Measurements from ENCODE around the gene ALX1. TPM values are rescaled to one million over a fixed set of nuclear protein-coding genes. Genes with fewer than 3 reads are reported as not detected.

Gene ALX1
- total RNA-seq (2022; extraction: Qiagen RNA extraction; ENCODE audit: low read depth), result 4.5 to 6.5 TPM (median 6.0 TPM) in 5 replicates

GRCh38 chr12:85280165-85280983 is at the start of gene ALX1:
Gene ALX1, plus strand, starts transcription at chr12:85280220. Its CDS starts 42 bp downstream, at chr12:85280262.

Other genes starting within 250 kb of the ALX1 start
- 0.18 TPM in 1 of 5 replicates, not detected in the others for gene TSPAN19, start 243.9 kb upstream of the ALX1 start, total RNA-seq (2022; extraction: Qiagen RNA extraction; ENCODE audit: low read depth)
- 0.41 to 1.5 TPM (median 1.1 TPM) in 5 replicates for gene LRRIQ1, start 243.9 kb upstream of the ALX1 start, total RNA-seq (2022; extraction: Qiagen RNA extraction; ENCODE audit: low read depth)

Measured in A549 treated with RU486 at 1 μM for 4 hours (cell line).